ENCODE measurements around the gene ODF2.

The ODF2 gene

DNA sequence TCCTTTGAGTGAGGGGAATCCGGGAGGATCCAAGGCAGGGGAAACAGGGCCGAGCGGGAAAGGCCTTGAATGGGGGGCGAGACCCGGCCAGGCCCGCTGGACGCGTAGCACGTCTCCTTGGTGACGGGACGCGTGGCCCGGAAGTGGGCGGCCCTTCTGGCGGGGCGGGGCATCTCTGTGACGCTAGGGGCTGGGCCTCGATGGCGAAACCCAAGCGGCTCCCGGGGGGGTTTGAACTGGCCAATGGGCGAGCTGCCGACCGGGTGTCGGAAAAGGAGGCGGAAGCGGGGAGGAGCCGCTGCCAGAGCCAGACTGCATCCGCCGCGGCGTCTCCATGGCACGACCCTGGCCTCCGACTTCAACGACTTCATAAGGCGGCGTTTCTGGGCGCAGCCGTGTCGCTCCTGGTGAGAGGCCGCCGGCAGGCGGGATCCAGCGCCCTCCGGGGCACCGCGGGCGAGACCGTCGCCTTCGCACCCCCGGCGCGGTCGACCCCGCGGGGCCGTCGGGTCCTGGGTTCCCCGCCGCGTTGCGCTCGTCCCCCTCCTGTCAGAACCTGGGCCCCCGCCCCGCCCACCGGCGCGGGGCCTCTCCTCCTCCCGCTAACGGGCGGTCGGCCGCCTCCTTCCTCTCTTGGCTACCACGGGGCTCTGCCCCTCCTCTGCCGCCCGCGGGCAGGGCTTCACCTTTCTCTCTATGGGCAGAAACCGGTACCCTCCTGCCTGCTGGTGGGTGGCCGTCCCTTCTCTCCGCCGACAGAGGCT lies at the start of gene ODF2:
Gene ODF2, plus strand, starts transcription at position 158 of the 764 bp plus-strand sequence. Its CDS starts 86 bp downstream, at position 244.
- peak within 1 kb of the TSS; percentile 81 for H3K4me3 ChIP-seq (ENCODE audit: control insufficient read depth, low read depth, low read length)
- peak; percentile 66 for DNase-seq (ENCODE audit: low read depth)
- TF ChIP-seq, protein P1, sequence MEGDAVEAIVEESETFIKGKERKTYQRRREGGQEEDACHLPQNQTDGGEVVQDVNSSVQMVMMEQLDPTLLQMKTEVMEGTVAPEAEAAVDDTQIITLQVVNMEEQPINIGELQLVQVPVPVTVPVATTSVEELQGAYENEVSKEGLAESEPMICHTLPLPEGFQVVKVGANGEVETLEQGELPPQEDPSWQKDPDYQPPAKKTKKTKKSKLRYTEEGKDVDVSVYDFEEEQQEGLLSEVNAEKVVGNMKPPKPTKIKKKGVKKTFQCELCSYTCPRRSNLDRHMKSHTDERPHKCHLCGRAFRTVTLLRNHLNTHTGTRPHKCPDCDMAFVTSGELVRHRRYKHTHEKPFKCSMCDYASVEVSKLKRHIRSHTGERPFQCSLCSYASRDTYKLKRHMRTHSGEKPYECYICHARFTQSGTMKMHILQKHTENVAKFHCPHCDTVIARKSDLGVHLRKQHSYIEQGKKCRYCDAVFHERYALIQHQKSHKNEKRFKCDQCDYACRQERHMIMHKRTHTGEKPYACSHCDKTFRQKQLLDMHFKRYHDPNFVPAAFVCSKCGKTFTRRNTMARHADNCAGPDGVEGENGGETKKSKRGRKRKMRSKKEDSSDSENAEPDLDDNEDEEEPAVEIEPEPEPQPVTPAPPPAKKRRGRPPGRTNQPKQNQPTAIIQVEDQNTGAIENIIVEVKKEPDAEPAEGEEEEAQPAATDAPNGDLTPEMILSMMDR (IDR thresholded peaks at IDR 0.05; ENCODE audit: control insufficient read depth, insufficient read depth, low read depth, low read length, missing control alignments), result no peak

DNA sequence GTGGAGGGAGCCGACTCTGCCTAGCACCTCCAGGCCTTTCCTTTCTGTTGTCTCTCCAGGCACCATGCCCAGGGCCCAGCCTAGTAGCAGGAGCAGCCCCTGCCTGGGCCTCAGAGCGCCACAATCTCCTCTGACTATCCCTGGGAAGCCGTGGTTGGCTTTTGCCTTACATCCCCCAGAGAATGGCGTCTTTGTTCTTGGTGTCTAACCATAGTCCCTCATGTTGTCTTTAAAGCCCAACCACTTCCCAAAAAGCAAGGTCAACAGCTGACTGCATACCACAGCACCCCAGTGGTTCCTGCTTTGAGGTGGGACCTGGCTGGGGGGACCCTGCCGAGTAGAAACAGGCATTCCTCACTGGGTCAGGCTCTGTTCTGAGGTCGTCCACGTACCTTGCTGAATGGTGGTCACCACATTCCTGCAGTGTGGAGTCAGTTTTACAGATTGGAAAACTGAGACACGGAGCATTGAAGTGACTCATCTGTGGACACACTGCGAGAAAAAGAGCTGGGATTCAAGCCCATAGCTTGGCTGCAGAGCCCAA lies 48.9 kb upstream of the ODF2 start:
- no peak for DNase-seq (ENCODE audit: low read depth)
- TF ChIP-seq, protein P1 (IDR thresholded peaks at IDR 0.05; ENCODE audit: control insufficient read depth, insufficient read depth, low read depth, low read length, missing control alignments), result no peak
- no peak overlapping the region for H3K4me3 ChIP-seq (ENCODE audit: control insufficient read depth, low read depth, low read length)

DNA sequence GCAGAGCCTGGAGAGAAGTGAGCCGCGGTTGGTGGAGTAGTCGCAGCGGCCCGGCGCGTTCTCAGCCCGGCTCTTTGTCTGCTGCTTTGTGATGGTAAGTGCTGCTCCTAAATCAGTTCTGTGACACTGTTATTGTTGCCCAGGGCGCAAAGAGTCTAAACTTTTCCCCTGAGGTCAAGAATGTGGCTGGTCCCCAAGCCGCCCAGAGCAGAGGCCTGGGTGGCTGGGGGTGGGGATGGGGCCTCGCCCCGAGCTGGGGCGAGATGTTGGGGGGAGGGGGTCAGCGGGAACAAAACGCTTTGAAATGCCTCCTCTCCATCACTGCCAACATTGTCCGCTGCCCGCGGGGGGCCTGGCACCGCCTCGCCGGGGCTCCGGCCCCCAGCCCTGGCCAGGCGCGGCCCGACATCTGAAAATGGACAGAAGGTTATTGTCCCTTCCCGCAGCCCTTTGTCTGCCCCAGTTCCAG lies 46.8 kb upstream of the ODF2 start:
- no peak for DNase-seq (ENCODE audit: low read depth)
- TF ChIP-seq, protein P1 (IDR thresholded peaks at IDR 0.05; ENCODE audit: control insufficient read depth, insufficient read depth, low read depth, low read length, missing control alignments), result no peak
- H3K4me3 ChIP-seq (ENCODE audit: control insufficient read depth, low read depth, low read length), result no peak overlapping the region

DNA sequence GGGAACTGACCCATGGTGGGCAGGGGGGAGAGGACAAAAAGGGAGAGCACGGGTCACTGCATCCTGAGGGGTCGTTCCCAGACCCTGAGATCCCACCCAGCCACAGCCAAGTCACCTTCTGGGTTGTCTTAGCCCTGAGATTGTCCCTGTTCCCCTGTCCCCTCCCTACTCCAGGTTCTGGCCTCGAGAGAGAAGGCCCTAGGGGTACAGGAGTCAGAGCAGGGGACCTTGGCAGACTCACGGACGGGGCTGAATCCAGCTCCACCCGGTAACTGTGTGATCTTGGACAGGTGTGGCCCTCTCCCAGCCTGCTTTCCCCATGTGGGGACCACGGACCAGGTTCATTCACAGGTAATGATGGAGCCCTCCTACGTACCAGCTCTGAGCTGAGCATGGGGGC lies 46.4 kb upstream of the ODF2 start:
- H3K4me3 ChIP-seq (ENCODE audit: control insufficient read depth, low read depth, low read length), result no peak overlapping the region
- no peak for DNase-seq (ENCODE audit: low read depth)
- TF ChIP-seq, protein P1 (IDR thresholded peaks at IDR 0.05; ENCODE audit: control insufficient read depth, insufficient read depth, low read depth, low read length, missing control alignments), result no peak

DNA sequence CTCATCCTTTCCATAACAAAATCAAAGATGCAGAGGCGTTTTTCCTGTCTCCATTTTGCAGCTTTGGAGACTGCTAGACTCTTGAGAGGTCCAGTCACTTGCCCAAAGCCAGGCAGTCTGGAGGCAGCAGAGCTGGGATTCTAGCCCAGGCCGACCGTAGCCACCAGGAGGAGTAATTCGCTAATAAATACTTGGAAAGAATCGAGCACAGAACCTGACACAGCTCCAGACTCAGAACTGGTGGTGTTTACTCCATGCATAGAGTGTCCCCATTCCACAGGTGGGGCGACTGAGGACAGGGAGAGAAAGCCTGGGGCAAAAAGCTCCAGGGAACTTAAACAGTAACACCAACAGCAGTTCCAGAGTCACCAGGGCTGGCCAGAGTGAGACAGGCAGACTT lies 45.8 kb upstream of the ODF2 start:
- DNase-seq (ENCODE audit: low read depth), result no peak
- TF ChIP-seq, protein P1 (IDR thresholded peaks at IDR 0.05; ENCODE audit: control insufficient read depth, insufficient read depth, low read depth, low read length, missing control alignments), result peak; percentile 50

DNA sequence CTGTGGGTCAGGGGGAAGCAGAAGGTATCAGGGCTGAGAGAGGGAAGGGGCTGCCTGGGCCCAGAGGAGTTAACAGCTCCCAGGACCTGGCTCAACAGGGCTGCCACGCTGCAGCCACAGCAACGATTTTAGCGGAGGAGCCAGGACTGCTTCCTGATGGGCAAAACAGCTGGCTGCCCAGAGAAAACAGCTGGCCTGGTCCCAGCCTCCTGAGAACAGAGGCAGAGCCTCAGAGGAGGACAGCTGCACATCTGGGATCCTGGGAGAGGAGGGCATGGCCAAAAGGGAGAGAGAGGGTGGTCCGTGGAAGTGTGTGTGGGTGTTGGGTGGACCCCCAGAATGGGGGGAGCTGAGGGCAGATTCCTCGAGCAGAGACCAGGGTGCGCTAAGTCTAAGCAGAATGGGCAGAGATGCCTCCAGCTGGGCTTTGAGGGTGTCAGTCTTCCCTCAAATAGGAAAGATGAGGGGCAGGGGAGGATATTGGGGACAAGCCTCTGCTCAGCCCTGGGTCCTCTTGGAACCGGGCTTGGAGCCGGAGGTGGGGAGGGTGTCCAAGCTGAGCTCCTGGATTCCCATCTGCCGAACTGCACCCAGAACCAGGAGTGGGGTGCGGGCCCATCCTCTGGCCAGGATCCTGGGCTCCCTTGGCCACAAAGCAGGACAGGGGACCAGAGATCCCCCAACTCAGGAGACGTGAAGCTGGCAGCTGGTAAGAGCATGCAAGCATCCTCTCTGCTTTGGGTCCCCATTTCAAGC lies 44.3 kb upstream of the ODF2 start:
- H3K4me3 ChIP-seq (ENCODE audit: control insufficient read depth, low read depth, low read length), result no peak overlapping the region
- TF ChIP-seq, protein P1 (IDR thresholded peaks at IDR 0.05; ENCODE audit: control insufficient read depth, insufficient read depth, low read depth, low read length, missing control alignments), result no peak
- DNase-seq (ENCODE audit: low read depth), result no peak

More for the DNA sequence above, 45.8 kb upstream of the ODF2 start:
- no peak overlapping the region for H3K4me3 ChIP-seq (ENCODE audit: control insufficient read depth, low read depth, low read length)

Measured in AG09309 (cell line).